NK-92 treated with Interleukin-12 subunit alpha and Interleukin-12 subunit beta, amount 100 ng/mL, for 24 hours (cell line): ENCODE results near the gene LCN1.

Experiments used
- DNase-seq: peaks from one replicate; lab custom pipeline; 2025; lab: John Stamatoyannopoulos, UW

LCN1 gene

DNA sequence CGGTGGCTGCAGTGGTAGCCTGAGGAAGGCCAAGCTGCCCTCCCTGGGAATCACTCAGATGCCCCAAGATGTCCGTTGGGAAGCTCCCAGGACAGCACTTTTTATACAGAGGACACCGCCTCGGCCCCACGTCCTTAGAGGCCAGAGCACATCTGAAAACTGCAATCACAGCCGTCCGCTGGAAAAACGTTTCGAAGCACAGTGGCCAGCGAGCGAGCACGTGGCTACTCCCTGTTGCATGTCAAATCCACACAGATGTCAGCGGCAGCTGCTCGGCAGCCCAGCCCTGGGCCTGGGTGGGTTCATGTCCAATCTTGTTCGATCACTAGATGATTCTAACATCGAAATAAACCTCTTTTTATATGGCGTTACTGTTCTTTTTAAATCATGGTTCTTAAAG, 32.7 kb upstream of the LCN1 start:
- DNase-seq: no peak

GRCh38 chr9:135489188-135489906, 31.9 kb upstream of the LCN1 start:
- no peak for DNase-seq

DNA sequence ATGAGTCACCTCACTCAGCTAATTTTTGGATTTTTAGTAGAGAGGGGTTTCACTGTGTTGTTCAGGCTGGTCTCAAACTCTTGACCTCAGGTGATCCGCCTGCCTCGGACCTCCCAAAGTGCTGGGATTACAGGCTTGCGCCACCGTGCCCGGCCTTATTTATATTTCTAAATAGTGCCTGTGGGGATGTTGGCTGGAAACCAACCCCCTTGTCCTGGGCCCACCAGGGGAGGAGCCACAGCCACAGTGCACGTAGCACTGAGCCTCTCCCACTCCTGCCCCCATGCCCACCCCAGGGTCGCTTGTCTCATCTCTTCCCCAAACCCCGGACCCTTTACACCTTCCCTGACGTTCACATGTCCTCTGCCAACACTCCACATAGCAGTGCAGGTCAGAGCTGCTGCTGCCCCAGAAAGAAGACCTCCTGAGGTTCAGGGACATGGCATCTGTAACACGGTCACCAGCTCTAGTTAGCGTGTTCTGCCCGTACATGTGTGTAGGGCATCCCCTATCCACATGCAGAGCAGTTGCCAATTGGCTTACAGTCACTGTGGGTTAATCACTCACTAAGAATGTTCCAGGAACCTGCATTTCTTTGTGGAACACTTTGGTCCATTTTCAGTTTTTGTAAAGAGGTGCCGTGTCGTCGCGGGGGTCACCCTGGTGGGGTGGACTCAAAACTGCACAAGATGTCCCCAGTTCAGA, 30.9 kb upstream of the LCN1 start:
- DNase-seq: no peak

DNA sequence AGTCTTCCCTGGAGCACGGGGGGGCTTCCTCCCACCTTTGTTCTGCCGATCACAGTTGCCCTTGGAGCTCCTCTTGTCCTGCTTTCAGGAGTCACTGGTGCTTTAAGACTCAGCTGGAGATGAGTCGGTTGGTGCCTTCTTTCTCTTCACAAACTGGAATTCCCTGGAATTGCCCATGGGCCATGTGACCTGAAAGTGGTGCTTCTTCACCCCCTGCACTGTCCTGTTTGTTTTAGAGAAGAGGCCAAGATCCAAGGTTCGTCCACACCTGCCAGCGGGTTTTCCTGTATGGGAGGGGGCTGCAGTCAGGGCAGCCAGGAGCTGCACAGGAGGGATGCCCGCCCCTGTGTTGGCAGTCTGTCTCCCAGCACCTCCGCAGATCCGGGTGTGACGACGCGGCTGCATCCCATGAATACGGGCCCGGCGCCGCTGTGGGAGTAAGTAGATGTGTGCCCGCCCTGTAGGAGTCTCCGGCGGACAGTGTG, 30.2 kb upstream of the LCN1 start:
- no peak for DNase-seq

DNA sequence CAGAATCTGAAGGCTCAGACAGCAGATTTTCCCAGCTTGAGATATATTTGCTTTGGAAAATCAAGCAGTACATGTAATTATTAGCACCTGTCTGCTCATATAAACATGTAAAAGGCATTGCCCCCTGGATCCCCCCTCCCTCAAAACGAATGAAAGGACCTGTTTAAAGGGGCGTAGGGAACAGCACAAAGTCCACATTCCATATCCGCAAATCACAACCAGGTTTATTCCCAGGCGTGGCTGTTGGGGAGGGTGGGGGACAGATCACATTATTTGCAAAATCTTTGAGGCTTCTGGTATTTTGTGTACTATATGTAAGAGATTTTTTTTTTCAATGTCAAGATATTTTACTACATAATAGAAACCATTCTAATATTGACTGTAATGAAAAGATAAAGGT, 29.5 kb upstream of the LCN1 start:
- DNase-seq: no peak

DNA sequence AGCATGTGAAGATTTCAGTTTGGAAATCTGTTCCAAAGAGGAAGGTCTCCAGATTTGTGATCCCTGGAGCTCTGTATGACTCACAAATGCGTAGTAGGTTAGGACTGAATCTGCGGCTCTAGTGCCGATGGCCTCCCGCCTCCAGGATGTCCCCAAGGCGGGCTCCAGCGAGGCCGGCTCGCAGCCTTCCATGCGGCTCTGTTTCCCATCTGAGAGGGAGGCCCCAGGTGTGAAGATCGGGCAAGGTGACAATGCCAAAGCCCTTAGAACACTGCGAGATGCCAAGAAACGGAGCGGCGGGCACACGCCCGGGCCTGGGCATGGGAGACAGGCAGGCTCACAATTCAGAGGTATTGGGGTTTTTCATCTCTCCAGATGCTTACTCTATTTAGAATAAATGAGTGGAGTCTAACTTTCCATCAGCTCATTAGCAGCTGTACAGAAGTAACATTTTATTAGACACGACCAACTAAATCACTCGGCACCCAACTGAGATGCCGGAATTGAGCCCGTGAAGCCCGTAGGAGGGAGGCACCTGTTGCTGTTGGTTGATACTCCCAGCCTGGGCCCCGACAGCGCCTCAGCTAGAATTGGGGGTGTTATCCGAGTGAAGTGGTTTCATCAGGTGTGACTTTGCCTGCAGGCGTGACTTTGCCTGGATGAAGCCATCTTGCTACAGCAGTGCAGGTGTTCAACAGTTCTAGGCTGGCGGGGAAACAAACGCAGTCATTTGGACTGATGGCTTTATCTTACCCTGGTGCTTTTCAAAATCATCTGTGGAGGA, 28.2 kb upstream of the LCN1 start:
- DNase-seq: no peak

- no peak for DNase-seq
Observed at GRCh38 chr9:135494791-135495559, 26.3 kb upstream of the LCN1 start.

DNA sequence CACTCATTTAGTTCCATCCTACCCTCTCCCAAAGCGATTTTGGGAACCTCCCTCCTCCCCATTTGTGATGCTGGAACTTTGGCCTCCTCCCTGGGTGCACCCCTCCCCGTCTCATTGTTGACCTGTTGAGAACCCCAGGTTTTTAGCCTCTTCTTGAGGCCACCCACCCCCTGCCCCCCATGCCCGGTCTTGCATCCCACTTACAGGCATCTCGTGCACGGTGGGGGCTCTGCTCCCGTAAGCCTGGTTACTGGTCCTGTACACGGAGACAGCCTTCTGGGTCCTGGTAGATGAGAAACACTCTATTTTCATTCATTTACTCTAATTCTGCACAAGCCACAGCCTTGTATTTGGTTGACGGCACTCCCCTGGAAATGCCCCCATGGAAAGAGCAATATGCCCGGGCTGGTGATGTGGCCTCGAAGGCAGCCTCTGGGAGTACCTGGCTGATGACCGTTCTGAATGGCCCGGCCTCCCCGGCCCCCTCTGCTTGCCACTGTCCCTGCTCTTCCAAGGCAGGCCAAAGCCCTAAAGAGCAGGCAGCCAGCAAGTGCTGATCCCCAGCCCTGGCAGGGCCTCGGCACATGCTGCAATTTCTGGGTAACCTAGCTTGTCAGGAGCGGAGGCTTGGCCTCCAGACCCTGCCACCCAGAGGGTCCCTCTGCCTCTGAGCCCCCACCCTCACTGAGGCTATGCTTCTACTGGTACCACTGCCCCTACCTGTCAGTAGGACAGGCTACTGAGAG, 22.7 kb upstream of the LCN1 start:
- DNase-seq: no peak

DNA sequence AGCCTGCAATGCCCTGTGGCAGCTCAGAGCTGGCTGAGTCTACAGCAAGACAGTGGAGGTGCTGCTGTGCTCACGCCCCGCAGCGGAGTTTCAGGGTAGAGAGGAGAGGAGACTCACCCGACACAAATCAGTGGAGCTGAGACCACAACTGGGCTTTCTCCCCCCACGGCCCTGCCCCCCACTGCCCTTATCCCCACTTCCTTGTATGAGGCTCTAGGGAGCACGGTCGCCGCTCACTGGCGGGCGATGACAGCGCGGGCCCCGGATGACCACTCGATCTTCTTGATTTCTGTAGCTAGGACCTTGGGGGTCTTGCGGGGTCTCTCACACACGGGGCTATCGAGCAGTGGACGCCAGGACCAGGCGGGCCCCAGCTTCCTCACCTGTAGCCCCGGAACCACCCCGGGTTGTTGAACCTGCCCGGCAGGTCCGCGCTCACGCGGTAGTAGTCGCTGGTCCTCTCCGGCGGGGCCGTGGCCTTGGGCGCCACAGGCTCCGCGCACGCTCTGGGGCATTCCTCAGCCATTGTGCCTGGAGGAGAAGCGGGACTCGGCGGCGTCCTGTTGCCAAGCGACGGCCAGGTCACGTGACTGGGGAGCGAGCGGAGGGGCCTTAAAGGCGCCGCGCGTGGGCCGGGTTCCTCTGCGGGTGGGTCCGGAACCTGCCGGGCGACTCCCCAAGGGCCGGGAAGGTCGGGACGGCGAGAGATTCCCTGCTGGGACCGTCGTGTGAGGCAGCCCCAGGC, 21.7 kb upstream of the LCN1 start:
- DNase-seq: peak; percentile 50

DNA sequence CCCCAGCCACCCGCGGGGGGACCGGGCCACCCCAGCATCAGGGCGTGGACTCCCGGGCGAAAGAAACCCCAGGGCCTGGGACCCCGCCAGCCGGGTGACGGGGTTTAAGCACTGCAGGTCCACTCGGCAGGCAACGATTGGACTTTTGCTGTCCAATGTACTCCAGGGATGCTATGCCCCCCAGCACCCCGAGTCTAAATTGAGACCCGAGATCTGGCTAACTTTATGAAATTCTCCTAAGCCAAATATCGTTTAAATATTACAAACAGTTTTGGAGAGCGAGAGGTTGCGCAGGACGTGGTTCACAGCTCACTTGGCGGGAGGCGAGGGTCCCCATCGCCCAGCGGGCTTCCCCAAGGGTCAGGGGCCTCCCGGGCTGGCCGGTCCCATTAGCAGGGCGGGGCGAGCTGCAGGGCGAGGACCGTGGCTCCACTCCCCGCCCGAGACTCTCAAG, 21.1 kb upstream of the LCN1 start:
- DNase-seq: no peak

- peak; percentile 66 for DNase-seq
Observed at GRCh38 chr9:135500525-135501260, 20.5 kb upstream of the LCN1 start, which contains the start of gene MRPS2. Gene MRPS2, plus strand, starts transcription at chr9:135500682. Its CDS starts 29 bp downstream, at chr9:135500711.

- DNase-seq: no peak
Observed at GRCh38 chr9:135501261-135502167, 19.7 kb upstream of the LCN1 start.

- DNase-seq: no peak
Observed at GRCh38 chr9:135502168-135502872, 18.9 kb upstream of the LCN1 start.

DNA sequence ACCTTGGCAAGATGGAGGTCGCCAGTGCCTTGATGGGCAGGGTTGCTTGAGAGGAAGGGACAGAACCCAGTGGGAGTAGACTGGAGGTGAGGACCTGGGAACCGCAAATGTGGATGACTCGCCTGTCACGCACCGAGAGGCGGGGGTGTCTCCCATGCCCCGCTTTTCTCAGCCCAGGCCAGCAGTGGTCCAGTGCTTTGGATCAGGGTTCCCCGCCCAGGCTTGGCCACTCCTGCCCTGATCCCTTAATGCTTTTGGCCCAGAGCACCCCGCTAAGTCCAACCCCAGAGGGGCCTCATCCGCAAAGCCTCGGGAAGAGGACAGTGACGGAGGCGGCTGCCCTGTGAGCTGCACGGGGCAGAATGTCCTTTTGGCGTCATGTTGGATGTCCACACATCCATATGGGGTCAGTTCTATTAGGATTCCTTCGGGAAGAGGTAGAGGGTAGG, 18.3 kb upstream of the LCN1 start:
- no peak for DNase-seq

DNA sequence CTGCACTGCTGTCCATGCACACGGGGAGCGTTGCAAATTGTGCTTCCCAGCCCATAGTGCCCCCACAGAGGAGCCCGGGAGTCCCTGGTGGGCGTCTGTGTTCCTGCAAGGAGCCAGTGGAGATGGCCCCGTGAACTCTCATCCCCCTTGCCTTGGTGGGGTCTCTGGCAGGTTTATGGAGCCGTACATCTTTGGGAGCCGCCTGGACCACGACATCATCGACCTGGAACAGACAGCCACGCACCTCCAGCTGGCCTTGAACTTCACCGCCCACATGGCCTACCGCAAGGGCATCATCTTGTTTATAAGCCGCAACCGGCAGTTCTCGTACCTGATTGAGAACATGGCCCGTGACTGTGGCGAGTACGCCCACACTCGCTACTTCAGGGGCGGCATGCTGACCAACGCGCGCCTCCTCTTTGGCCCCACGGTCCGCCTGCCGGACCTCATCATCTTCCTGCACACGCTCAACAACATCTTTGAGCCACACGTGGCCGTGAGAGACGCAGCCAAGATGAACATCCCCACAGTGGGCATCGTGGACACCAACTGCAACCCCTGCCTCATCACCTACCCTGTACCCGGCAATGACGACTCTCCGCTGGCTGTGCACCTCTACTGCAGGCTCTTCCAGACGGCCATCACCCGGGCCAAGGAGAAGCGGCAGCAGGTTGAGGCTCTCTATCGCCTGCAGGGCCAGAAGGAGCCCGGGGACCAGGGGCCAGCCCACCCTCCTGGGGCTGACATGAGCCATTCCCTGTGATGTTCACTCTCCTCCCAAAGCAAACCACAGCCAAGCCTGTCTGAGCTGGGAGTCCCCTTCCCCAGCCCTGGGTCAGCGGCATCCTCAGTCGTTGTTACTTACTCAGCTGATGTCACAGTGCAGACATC, 17.6 kb upstream of the LCN1 start:
- DNase-seq: no peak
